SH-SY5Y (cell line): ENCODE results near the gene OR13J1.

Source experiments
- GATA2 ChIP-seq: IDR thresholded peaks from 2 replicates; pipeline ENCODE4 v1.6.1; 2011; ENCODE audit warnings: mild to moderate bottlenecking, low read depth, low read length
- GATA3 ChIP-seq: IDR thresholded peaks from 2 replicates; pipeline ENCODE4 v1.6.1; 2011; ENCODE audit warnings: low read depth, mild to moderate bottlenecking, low read length, moderate library complexity

- no peak for TF ChIP-seq GATA3
- TF ChIP-seq GATA2 = no peak
Observed at GRCh38 chr9:35917261-35917660, 47.1 kb upstream of the OR13J1 start.
